Retina (tissue), 1 donor: ENCODE data around the gene GDAP2.
"Not testable (repeated sequence)": the region's sequence is repeated elsewhere in the genome, so short reads cannot be mapped to it uniquely, and the experiment has no call there.

Experiments
- DNase-seq: peaks from one replicate; pipeline ENCODE4 v3.0.0-alpha.2; 2016

The GDAP2 gene

GRCh38 chr1:117897551-117897950 lies 31.9 kb downstream of the GDAP2 start:
- DNase-seq: no peak

GRCh38 chr1:117895482-117896114 lies 33.8 kb downstream of the GDAP2 start:
- peak; percentile 49 for DNase-seq

DNA sequence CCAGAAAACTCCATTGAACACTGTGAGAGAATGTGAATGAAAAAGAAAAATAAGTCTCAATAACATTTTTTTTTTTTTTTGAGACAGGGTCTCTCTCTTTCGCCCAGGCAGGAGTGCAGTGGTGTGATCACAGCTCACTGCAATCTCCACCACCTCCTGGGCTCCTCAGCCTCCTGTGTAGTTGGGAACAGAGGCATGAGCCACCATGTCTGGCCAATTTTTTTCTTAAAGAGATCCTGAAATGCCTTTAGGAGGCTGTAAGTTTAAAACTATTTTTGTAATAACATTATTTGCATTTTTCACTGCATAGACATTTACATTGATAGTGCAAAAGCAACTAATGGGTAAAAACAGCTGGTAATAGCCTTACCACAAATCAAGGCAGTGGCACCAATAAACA lies 35.3 kb downstream of the GDAP2 start:
- no peak for DNase-seq

- no peak for DNase-seq
Measured at GRCh38 chr1:117892512-117892911, 36.9 kb downstream of the GDAP2 start.

GRCh38 chr1:117890452-117890851 lies 39.0 kb downstream of the GDAP2 start:
- DNase-seq: no peak

DNA sequence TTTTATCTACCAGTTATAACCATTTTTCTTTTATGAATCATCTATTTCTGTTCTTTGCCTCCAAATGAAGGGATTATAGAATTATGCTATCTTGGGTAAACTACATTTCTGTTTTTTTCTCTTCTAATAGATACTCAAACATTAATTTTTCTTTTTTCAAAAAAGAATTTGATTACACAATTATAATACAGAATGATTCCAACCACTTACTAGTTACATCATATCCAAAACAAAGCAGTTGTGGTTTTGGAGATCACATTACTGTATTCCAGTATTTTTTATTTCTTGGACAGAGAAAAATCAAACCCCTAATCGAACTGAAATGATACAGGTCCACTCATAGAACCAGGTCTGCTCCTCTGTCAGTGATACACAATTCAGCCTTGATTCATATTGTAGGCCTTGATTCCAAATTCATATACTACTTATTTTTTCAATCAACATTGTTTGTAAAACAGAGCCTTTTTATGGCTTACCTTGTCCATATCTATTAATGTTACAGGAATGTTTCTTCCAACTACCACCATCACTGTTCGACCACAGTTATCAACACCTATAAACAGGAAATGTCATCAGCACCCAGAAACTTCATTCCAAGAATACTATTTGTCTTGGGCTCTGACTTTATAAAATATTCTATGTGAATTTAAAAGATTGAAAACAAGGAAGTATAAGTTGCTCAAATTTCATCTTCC lies 43.2 kb downstream of the GDAP2 start:
- DNase-seq: no peak

- DNase-seq: no peak
Measured at GRCh38 chr1:117883616-117884015, 45.8 kb downstream of the GDAP2 start.

- DNase-seq: no peak
Measured at GRCh38 chr1:117879284-117879683, 50.1 kb downstream of the GDAP2 start.

GRCh38 chr1:117877823-117878222 lies 51.6 kb downstream of the GDAP2 start:
- DNase-seq: no peak

GRCh38 chr1:117871013-117871412 lies 58.4 kb downstream of the GDAP2 start:
- DNase-seq: no peak

- no peak for DNase-seq
Measured at GRCh38 chr1:117861694-117862093, 67.7 kb downstream of the GDAP2 start.

DNA sequence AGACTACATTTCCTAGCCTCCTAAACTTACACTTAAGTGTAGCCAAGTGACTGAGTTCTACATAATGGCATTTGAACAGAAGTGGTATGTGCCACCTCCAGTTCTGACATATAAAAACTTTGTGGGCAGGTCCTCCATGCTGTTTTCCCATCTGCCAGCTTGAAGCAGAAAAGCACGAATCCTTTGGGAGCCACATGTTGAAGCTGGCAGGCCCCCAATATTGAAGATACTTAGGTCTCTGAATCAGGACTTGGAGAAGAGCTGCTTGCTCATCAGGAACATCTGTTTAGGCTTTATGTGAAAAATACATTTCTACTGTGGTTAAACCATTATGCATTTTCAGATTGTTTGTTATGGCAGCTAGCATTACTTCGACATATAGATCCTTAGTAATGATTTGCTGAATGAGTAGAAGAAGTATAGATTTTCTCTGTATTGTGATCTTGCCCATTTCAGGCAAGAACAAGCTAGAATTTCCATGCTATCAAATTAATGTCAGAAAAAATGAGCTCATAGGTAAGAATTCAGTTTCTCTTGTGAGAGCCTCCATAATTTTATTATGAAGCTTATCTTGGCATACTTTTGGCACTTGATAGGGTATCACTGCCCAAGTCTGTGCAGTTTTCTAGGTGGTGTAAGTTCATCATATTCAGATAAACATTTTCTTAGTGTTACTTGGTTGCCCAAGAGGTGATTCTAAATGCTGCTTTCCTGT lies 68.4 kb downstream of the GDAP2 start:
- DNase-seq: no peak

- DNase-seq: no peak
Measured at GRCh38 chr1:117859901-117860300, 69.5 kb downstream of the GDAP2 start.

DNA sequence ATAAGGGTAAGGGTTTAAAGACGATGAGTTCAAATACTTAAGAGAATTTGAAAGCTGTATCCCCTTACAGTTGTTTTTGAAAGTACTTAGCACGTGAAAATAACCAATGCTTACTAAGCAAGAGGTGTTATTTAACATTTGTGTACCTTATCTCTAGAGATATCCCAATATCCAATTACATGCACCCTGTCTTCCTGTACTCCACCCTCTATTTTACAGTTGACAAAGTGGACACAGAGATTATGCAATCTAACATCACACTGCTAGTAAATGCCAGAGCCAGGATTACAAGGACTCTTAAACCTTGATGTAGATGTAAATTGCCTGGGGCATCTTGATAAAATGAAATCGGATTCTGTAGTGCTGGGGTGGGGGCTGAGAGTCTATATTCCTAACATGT lies 72.0 kb downstream of the GDAP2 start:
- no peak for DNase-seq

GRCh38 chr1:117852853-117853553 lies 76.4 kb downstream of the GDAP2 start:
- peak; percentile 25 for DNase-seq

DNA sequence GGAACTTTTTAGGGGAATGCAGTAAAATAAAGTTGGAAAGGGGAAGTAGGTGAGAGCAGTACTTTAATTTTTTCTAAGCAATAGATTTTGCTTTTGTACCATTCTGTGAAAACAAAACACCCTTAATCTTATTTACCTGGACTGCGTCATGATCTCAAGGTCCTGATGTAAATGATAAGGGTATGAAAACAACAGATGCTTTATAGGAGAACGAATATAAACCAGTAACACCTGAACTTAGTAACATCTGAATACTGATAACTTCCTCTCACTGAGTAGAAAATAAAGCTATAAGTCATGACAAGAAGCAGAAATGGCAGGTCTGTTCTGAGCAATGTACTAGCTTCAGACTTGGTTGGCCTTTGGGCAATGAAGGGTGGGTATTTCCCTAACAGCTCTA lies 77.7 kb downstream of the GDAP2 start:
- DNase-seq: no peak

- DNase-seq: no peak
Measured at GRCh38 chr1:117846674-117847425, 82.6 kb downstream of the GDAP2 start.

GRCh38 chr1:117844478-117844877 lies 84.9 kb downstream of the GDAP2 start:
- not testable (repeated sequence) for DNase-seq

DNA sequence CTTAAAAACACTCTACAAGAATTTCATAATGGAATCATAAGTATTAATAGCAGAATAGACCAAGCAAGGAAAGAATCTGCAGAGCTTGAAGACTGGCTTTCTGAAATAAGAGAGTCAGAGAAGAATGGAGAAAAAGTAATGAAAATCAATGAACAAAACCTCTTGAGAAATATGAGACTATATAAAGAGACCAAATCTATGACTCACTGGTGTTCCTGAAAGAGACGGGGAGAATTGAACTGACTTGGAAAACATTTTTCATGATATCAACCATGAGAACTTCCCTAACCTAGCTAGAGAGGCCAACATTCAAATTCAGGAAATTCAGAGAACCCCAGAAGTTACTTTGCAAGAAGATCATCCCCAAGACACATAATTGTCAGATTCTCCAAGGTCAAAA lies 85.6 kb downstream of the GDAP2 start:
- DNase-seq: no peak

DNA sequence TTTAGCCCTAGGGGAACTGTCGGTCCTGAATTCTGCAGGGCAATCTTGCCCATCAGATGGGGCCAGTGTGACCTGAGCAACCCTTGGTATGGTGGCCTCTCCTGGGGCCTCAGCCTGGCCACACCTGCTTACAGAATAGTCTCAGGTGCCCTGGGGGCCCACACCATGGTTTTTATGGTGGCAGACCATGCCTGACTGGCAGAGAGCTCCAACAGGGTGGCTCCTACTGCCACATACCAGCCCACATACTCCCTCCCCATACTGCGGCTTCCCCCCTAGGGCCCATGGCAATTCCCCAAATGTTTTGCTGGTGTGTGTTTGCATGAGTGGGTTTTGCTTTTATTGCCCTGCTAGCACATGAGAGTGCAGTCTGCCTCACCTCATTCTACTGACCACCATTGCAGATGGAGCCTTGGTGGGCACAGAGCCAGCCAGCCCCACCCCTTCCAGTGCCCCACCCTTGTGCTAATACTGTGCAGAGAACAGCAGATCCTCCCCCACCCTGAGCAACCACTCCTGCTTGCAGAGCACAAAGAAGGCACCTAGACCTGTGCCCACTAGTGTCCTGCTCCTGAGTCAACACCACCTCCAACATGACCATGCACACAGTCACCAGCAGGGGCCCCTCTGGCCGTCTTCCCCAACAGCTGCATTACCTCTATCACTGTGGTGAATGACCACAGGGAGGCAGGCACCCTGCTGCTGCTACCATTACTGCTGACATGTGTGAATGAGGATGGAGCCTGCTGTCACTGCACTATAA lies 86.8 kb downstream of the GDAP2 start:
- no peak for DNase-seq

DNA sequence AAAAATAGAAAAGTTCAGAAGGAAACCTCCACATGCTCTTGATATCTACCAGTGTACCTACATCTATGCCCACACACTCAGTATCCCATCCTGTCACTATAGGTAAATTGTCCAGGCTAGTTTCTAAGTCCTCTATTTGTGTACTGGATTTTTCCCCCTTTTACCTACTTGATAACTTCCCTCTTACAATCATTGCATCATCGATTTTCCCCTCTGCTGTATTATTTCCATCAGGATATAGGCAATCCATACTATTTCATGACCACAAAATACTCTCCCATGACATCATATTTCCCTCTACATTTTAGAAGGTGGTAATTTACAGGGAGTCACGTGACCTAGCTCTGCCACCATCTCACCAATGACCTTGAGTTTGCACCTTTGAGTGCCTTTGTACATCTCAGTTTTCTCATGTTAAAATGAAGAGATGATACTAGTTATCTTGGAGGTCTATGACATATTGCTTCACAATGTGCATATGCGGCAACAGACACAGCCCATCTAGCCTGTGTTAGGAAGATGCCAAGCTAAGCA lies 88.2 kb downstream of the GDAP2 start:
- no peak for DNase-seq

DNA sequence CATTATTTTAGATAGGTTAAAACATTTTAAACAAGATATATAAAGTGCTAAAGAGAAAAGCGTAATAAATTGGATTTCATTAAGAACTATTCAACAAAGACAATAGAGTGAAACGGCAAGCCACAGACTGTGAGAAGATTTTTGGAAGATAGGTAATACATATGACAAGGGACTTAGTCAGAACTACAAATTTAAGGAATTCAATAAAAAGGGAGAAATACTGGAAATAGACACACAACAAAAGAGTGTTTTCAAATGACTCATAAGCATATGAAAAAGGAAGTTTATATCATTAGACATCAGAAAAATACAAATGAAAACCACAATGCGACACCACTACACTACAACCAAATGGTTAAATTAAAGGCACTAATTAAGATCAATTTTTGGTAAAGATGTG lies 90.5 kb downstream of the GDAP2 start:
- no peak for DNase-seq
